ENCODE results near the gene CITED4. TPM values are rescaled to one million over a fixed set of nuclear protein-coding genes. Genes with fewer than 3 reads are reported as not detected.

The CITED4 gene
- polyA plus RNA-seq, 1 of the 3 experiments (the other 2 are of a cell fraction): 10.1 TPM

- TF ChIP-seq, protein P1, sequence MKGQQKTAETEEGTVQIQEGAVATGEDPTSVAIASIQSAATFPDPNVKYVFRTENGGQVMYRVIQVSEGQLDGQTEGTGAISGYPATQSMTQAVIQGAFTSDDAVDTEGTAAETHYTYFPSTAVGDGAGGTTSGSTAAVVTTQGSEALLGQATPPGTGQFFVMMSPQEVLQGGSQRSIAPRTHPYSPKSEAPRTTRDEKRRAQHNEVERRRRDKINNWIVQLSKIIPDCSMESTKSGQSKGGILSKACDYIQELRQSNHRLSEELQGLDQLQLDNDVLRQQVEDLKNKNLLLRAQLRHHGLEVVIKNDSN (IDR thresholded peaks at IDR 0.05; ENCODE audit: borderline replicate concordance, low read depth): no peak
- TF ChIP-seq CHD2 (IDR thresholded peaks at IDR 0.05; ENCODE audit: low read length, partially characterized antibody): no peak
- no peak for TF ChIP-seq SMC3 (IDR thresholded peaks at IDR 0.05; ENCODE audit: low read depth, low read length)
- no peak for TF ChIP-seq SIN3A (IDR thresholded peaks at IDR 0.05; ENCODE audit: borderline replicate concordance, low read depth, low read length)
- TF ChIP-seq JUND (IDR thresholded peaks at IDR 0.05): no peak
- no peak for TF ChIP-seq POLR2AphosphoS5 (IDR thresholded peaks at IDR 0.05; ENCODE audit: low read depth, low read length)
- no peak for TF ChIP-seq ZBTB33 (IDR thresholded peaks at IDR 0.05; ENCODE audit: borderline replicate concordance, low read depth)
- no peak for TF ChIP-seq CTCF (IDR thresholded peaks at IDR 0.05)
- TF ChIP-seq EP300 (IDR thresholded peaks at IDR 0.05; ENCODE audit: borderline replicate concordance in 1 of 2, low read depth in 1 of 2, low read length in 1 of 2): no peak
- TF ChIP-seq GATA2 (CRISPR knock-in tag; IDR thresholded peaks at IDR 0.05): no peak
- no peak for TF ChIP-seq RXRA (IDR thresholded peaks at IDR 0.05; ENCODE audit: borderline replicate concordance, low read depth)
- H4K20me1 ChIP-seq (ENCODE audit: insufficient read depth): no peaks in the 10 kb centered on the region
- ChIA-PET CTCF (interaction anchor here (1.8 kb wide), 1 partner anchor 9 kb away, joined by 4 read pairs; no protein-coding TSS in a partner anchor), POLR2A (no interaction called here)
- H3K4me1 ChIP-seq (ENCODE audit: control insufficient read depth in 1 of 2, insufficient read depth in 2 of 2, low read depth in 1 of 2, low read length in 1 of 2): peaks cover 0 to 2% of the 10 kb centered on the region in 2 experiments; a peak in 1 of 4 replicates
- no peak overlapping the region for H3K4me3 ChIP-seq (ENCODE audit: low read depth in 2 of 2, low read length in 1 of 2)
- no peak overlapping the region for H3K27ac ChIP-seq (ENCODE audit: low read depth in 2 of 2, low read length in 1 of 2)
- no peaks in the 10 kb centered on the region for H3K36me3 ChIP-seq (replicated peaks in 1 of 2; ENCODE audit: control insufficient read depth in 1 of 2, insufficient read depth in 2 of 2, low read length in 1 of 2)
- no peaks in the 10 kb centered on the region for H3F3A ChIP-seq (replicated peaks; ENCODE audit: insufficient read depth)
- H3K4me2 ChIP-seq: no peak overlapping the region
- DNase-seq: no peak
- no peaks in the 10 kb centered on the region for H3K9me2 ChIP-seq
- H3K9ac ChIP-seq: no peak overlapping the region
- no peaks in the 10 kb centered on the region for H3K79me2 ChIP-seq (ENCODE audit: insufficient read depth)
- no peaks in the 10 kb centered on the region; the same call in 1 of the 2 replicates for H3K27me3 ChIP-seq (ENCODE audit: insufficient read depth)
- WGBS (ENCODE audit: low lambda C conversion rate): 85% methylated on average over 9 of the region's 9 CpGs
- H2AFZ ChIP-seq (ENCODE audit: low read depth): no peak overlapping the region
- H3K9me3 ChIP-seq: no peaks in the 10 kb centered on the region
Observed at GRCh38 chr1:40815420-40815819, 46.7 kb downstream of the CITED4 start.

Other genes starting within 250 kb of the CITED4 start
- gene RIMS3, start 196.7 kb downstream of the CITED4 start, polyA plus RNA-seq (2012; rRNA removed): 1.9 and 2.9 TPM in 2 replicates
- 68.0 and 72.4 TPM in 2 replicates for gene NFYC, start 170.7 kb downstream of the CITED4 start, polyA plus RNA-seq (2012; rRNA removed)
- 0.05 and 0.15 TPM in 2 replicates for gene KCNQ4, start 78.6 kb downstream of the CITED4 start, polyA plus RNA-seq (2012; rRNA removed)
- 34.4 and 34.5 TPM in 2 replicates for gene CTPS1, start 117.3 kb upstream of the CITED4 start, polyA plus RNA-seq (2012; rRNA removed)
- gene SLFNL1, start 159.4 kb upstream of the CITED4 start, polyA plus RNA-seq (2012; rRNA removed): 0.16 and 0.26 TPM in 2 replicates